Smooth muscle cell (in vitro differentiated cells): ENCODE data around the gene SV2C. TPM values are rescaled to one million over a fixed set of nuclear protein-coding genes. Genes with fewer than 3 reads are reported as not detected.

ENCODE experiments used
- DNase-seq: peaks from one replicate; lab custom pipeline; 2025; ENCODE audit not compliant: unreplicated experiment; lab: John Stamatoyannopoulos, UW
- H2AFZ ChIP-seq: fragments of 200-600 bp; sonication (generic); 2 replicates; pipeline ENCODE4 v1.6.0; 2016; ENCODE audit warnings: antibody characterized with exemption, low read depth, mild to moderate bottlenecking
- H3F3A ChIP-seq: fragments of 200-600 bp; sonication (generic); 2 replicates; pipeline ENCODE4 v1.6.0; 2017; ENCODE audit warnings: antibody characterized with exemption, low read depth
- H3K27ac ChIP-seq: fragments of 200-600 bp; sonication (generic); 2 replicates; pipeline ENCODE4 v1.5.1; 2016; ENCODE audit warnings: low read depth, mild to moderate bottlenecking
- H3K27me3 ChIP-seq: fragments of 200-600 bp; sonication (generic); 2 replicates; pipeline ENCODE4 v1.6.1; 2016; ENCODE audit warnings: low read depth, mild to moderate bottlenecking
- H3K36me3 ChIP-seq: fragments of 200-600 bp; sonication (generic); 2 replicates; pipeline ENCODE4 v1.5.1; 2016; ENCODE audit warnings: low read depth
- H3K4me1 ChIP-seq: fragments of 200-600 bp; sonication (generic); 2 replicates; pipeline ENCODE4 v1.5.1; 2016; ENCODE audit warnings: low read depth
- H3K4me2 ChIP-seq: fragments of 200-600 bp; sonication (generic); 2 replicates; pipeline ENCODE4 v1.6.0; 2016; ENCODE audit warnings: mild to moderate bottlenecking
- H3K4me3 ChIP-seq: fragments of 200-600 bp; sonication (generic); 2 replicates; pipeline ENCODE4 v1.5.1; 2016; ENCODE audit warnings: mild to moderate bottlenecking
- H3K79me2 ChIP-seq: fragments of 200-600 bp; sonication (generic); 2 replicates; pipeline ENCODE4 v1.6.0; 2016; ENCODE audit warnings: low read depth, mild to moderate bottlenecking
- H3K9ac ChIP-seq: fragments of 200-600 bp; sonication (generic); 2 replicates; pipeline ENCODE4 v1.6.0; 2016; ENCODE audit warnings: low read depth
- H3K9me3 ChIP-seq: fragments of 200-600 bp; sonication (generic); replicated peaks from 2 replicates; pipeline ENCODE4 v1.5.1; 2016; ENCODE audit warnings: low read depth
- H4K20me1 ChIP-seq: fragments of 200-600 bp; sonication (generic); 2 replicates; pipeline ENCODE4 v1.6.0; 2016; ENCODE audit warnings: low read depth
- CTCF ChIP-seq: fragments of 200-600 bp; sonication (generic); IDR thresholded peaks from 2 replicates; pipeline ENCODE4 v1.5.1; 2017; ENCODE audit warnings: borderline replicate concordance, mild to moderate bottlenecking, antibody characterized with exemption; ENCODE audit not compliant: insufficient read depth, poor library complexity, severe bottlenecking
- WGBS: methylation state at CpG from one replicate; pipeline ENCODE4 v1.1.7; 2016; ENCODE audit warnings: low lambda C conversion rate; 5-methylcytosine and 5-hydroxymethylcytosine counted together
- polyA plus RNA-seq: library from polyadenylated mRNA; unstranded; fragments of >200 nt; fragmentation: Nextera tagmentation; extraction: Ambion mirVana; gene quantifications from 2 replicates; pipeline ENCODE4 v1.2.1, GENCODE V29; 2016
- total RNA-seq: library from RNA; depleted of rRNA; stranded (reverse); fragments of >200 nt; gene quantifications from 2 replicates; pipeline ENCODE4 v1.2.3, GENCODE V29; 2014

The SV2C gene
- total and polyA plus RNA-seq, 2 experiments from 2014 or later = not detected

- Histone ChIP-seq H3K4me3 (no peak overlapping the region), H3K9ac (no peak overlapping the region), H3K27me3 (no peaks in the 10 kb centered on the region), H3K79me2 (no peaks in the 10 kb centered on the region), H3K36me3 (no peaks in the 10 kb centered on the region), H2AFZ (no peak overlapping the region), H3K9me3 (no peaks in the 10 kb centered on the region), H3K4me1 (no peaks in the 10 kb centered on the region), H4K20me1 (no peaks in the 10 kb centered on the region), H3K27ac (no peak overlapping the region), H3K4me2 (no peak overlapping the region), H3F3A (no peaks in the 10 kb centered on the region)
- DNase-seq = no peak
- WGBS = 86% methylated on average over 4 of the region's 4 CpGs
- no peak for TF ChIP-seq CTCF
These were observed 80.0 kb downstream of the SV2C start for GRCh38 chr5:76163111-76163628.

DNA sequence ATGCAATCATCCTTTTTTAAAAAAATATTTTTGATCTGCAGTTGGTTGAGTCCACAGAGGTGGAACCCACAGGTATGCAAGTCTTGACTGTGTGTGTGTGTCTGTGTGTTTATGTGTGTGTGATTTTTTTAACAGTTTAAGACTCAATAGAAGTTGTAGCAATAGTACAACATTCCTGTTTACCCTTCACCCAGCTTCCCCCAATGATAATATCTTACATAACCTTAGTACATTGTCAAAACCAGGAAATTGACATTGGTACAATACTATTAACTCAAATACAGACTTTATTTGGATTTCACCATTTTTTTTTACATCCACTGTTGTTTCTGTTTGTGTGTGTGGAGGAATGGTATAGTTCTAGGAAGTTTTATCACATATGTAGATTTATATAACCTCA lies 81.8 kb downstream of the SV2C start:
- no peak for TF ChIP-seq CTCF
- Histone ChIP-seq H3K36me3 (no peaks in the 10 kb centered on the region), H4K20me1 (no peaks in the 10 kb centered on the region), H3K9ac (no peak overlapping the region), H2AFZ (no peak overlapping the region), H3K27ac (no peak overlapping the region), H3K4me1 (no peaks in the 10 kb centered on the region), H3K4me3 (no peak overlapping the region), H3K79me2 (no peaks in the 10 kb centered on the region), H3F3A (no peaks in the 10 kb centered on the region), H3K9me3 (no peaks in the 10 kb centered on the region), H3K4me2 (no peak overlapping the region), H3K27me3 (no peaks in the 10 kb centered on the region)
- no peak for DNase-seq

- no peak for TF ChIP-seq CTCF
- Histone ChIP-seq H3K27me3 (no peaks in the 10 kb centered on the region), H3K4me3 (no peak overlapping the region), H3K9ac (no peak overlapping the region), H3K4me2 (no peak overlapping the region), H3K27ac (no peak overlapping the region), H3K36me3 (no peaks in the 10 kb centered on the region), H3K9me3 (no peaks in the 10 kb centered on the region), H3K79me2 (no peaks in the 10 kb centered on the region), H2AFZ (no peak overlapping the region), H3F3A (no peaks in the 10 kb centered on the region), H4K20me1 (no peaks in the 10 kb centered on the region), H3K4me1 (no peaks in the 10 kb centered on the region)
- no peak for DNase-seq
- 73% methylated on average over 2 of the region's 2 CpGs for WGBS
These were observed 82.7 kb downstream of the SV2C start for GRCh38 chr5:76165711-76166374.
